ENCODE data around the gene NRGN.
A peak's percentile ranks its signal among the peaks of the same experiment; 100 is the strongest.

The NRGN gene

GRCh38 chr11:124739479-124740276 lies at the start of gene NRGN:
Gene NRGN, plus strand, starts transcription at chr11:124739942. Its CDS starts 143 bp downstream, at chr11:124740085.
- DNase-seq (ENCODE audit: low read depth in 2 of 2), result peak; percentile 57 to 75

DNA sequence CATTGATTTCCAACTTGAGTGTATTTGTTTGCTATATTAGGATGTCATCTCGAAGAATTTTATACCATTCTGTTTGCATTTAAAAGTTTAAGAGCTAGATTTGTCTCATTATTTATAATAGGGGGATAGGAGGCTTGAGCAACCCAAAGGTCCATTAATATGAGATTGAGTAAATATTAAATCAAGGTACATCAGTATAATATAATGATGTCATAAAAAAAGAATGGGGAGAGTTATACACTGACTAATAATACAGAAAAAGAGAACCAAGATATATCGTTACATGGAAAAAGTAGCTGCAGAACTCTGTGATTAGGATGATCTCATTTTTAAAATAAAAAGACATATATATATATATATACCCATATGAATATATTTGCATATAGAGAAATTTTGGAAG lies 46.6 kb upstream of the NRGN start:
- DNase-seq (ENCODE audit: low read depth in 2 of 2), result no peak

DNA sequence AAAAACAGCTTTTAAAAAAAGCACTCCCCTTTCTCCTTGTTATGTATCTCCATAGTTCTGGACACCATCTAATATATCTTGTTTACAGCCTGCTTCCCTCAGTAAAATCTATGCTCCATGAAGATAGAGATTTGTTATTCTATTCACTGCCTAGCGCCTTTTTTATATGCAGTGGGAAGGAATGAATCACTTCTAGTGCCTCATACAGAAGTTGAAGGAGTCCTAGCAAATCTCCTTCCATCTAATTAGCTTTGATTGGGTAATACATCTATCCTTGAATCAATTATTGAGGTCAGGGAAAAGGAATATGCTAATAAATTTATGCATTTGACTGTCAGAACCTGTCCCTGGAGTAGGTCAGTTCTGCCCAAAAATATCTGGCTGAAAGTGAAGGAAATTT lies 40.2 kb upstream of the NRGN start:
- no peak for DNase-seq (ENCODE audit: low read depth in 2 of 2)

- no peak for DNase-seq (ENCODE audit: low read depth in 2 of 2)
These were observed 39.7 kb upstream of the NRGN start for GRCh38 chr11:124700028-124700427.

- DNase-seq (ENCODE audit: low read depth in 2 of 2), result no peak
These were observed 31.9 kb upstream of the NRGN start for GRCh38 chr11:124707829-124708228.

DNA sequence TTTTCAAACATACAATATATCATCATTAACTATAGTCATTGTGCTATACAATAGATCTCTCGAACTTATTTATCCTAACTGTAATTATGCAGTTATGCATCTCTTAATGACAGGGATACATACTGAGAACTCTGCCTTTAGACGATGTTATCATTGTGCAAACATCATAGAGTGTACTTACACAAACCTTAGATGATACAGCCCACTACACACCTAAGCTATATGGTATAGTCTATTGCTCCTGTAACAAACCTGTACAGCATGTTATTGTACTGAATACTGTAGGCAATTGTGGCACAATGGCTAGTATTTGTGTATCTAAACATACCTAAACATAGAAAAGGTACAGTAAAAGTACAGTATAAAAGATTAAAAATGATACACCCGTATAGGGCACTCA lies 27.4 kb upstream of the NRGN start:
- no peak for DNase-seq (ENCODE audit: low read depth in 2 of 2)

- no peak for DNase-seq (ENCODE audit: low read depth in 2 of 2)
These were observed 23.2 kb upstream of the NRGN start for GRCh38 chr11:124716591-124716990.

GRCh38 chr11:124717421-124717785 lies 22.3 kb upstream of the NRGN start:
- no peak for DNase-seq (ENCODE audit: low read depth in 2 of 2)

- no peak for DNase-seq (ENCODE audit: low read depth in 2 of 2)
These were observed 21.7 kb upstream of the NRGN start for GRCh38 chr11:124717786-124718651.

- no peak for DNase-seq (ENCODE audit: low read depth in 2 of 2)
These were observed 20.9 kb upstream of the NRGN start for GRCh38 chr11:124718801-124719200.

GRCh38 chr11:124719534-124719933 lies 20.2 kb upstream of the NRGN start:
- DNase-seq (ENCODE audit: low read depth in 2 of 2), result no peak

GRCh38 chr11:124722176-124722575 lies 17.6 kb upstream of the NRGN start:
- no peak for DNase-seq (ENCODE audit: low read depth in 2 of 2)

DNA sequence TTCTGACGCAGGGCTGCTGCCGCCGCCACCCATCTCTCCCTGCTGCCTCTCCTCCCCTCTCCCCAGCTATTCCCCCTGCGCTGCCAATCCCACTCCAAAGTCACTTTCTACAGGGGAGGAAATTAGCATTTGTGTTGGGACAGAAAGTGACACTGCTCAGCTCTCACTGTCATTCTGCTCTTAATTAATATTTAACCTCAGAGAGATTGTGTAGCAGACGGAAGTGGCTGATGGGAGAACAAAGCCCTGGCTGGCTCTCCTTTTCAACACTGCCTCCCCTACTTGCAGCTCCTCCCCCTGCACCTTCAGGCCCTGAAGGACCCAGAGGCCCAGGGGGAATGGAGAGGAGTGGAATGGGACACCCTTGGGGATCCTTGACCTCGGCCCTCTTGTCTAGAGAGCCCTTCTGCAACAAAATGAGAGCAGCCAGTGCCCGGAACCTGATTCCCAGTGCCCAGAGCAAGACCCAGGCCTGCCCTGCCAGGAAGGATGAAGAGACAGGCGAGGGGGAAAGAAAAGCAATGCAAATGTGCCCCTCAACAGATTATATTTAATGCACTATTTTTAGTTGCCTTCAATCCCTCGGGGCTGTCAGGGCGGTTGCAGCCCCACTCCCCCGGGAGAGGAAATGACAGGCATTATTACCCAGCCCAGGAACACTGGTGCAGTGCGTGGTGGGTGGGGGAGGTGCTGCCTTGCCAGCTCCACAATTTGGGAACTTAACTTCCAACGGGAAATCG lies 14.6 kb upstream of the NRGN start:
- no peak for DNase-seq (ENCODE audit: low read depth in 2 of 2)

DNA sequence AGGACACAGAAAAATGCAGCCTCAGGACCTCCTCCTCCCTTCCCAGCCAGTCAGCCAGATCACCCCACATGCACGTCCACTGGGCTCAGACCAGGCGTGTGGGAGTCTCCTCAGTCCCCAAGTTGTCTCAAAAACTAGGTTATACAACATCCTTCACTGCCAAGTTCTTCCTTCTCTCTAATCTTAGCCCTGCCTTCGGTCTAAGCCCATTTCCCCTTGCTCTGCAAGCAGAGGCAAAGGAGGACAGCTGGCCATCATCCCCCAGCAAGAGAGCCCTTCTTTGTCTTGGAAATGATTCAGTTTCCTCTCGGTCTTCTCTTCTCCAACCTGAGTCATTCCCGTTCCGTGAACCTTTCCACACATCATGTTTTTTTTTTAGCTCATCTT lies 14.0 kb upstream of the NRGN start:
- no peak for DNase-seq (ENCODE audit: low read depth in 2 of 2)

DNA sequence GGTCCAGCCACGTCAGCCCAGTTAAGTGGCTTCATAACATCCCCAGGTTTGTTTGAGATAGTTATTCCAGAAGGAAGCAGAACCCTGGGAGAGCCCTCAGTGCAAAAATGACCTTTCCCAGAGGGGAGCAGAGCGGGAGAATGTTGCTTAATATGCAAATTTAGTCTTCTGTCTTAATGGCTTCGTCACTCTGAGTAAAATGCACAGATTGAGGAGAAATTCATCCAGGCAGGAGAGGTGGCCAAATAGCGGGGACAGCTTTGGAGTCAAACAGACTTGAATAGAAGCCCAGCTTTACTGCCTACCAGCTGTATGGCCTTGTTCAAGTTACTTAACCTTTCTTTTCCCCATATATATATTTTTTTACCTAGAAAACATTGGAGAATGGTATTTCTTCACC lies 12.3 kb upstream of the NRGN start:
- DNase-seq (ENCODE audit: low read depth in 2 of 2), result no peak

DNA sequence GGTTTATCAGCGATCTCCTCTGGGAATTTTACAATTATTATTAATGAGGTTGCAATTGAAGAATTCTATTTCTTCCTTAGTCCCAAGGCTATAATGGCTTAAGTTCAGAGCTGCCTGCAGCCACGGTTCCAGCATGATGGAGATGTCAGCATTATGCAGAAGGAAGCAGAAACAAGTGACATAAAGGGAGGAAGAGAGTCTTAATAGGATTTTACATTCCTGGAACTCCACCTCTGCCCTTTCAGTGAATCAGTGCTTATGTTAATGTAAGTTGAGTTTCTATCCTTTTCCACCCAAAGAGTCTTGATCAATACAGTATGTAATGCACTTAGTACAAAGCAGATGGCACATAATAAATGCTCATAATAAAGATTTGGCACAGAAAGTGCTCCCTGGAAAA lies 11.6 kb upstream of the NRGN start:
- no peak for DNase-seq (ENCODE audit: low read depth in 2 of 2)

DNA sequence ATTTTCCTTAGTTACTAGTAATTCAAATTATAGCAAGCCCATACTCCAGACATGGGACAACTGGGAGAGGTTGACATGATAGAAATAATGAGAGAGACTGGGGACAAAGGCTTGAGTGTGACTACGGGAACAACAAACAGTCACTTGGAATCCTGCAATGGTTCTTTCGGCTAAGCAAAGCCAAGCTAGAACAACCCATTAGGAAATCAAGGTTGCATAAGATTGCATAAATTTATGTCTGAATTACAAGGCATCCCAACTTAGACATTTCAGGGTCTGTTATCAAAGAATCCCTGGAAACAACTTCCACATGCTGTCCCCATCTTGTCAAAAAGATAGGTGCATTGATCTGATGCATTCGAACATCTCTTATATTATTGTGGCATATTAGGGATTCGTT lies 10.2 kb upstream of the NRGN start:
- DNase-seq (ENCODE audit: low read depth in 2 of 2), result no peak

DNA sequence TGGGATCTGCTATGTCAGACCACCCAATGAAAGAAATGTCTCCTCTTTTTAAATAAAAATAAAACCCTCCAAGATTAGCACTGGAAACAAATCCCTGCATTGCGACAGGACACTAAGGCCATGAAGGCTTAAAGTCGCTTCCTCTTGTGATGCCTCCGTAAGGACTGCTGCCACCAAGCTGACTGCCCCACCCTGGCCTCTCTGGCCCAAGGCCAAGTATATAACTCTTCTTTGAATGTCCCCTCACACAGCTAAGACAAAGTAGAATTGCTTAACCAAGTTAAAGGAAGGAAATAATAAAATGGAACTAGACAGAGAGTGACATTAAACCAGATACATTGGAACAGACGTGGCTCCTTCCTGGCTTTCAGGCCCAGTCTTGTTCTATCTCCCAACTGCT lies 7.5 kb upstream of the NRGN start:
- no peak for DNase-seq (ENCODE audit: low read depth in 2 of 2)

- no peak for DNase-seq (ENCODE audit: low read depth in 2 of 2)
These were observed 3.0 kb upstream of the NRGN start for GRCh38 chr11:124736736-124737135.

GRCh38 chr11:124737638-124738305 lies 2.0 kb upstream of the NRGN start:
- DNase-seq (ENCODE audit: low read depth in 2 of 2), result no peak

DNA sequence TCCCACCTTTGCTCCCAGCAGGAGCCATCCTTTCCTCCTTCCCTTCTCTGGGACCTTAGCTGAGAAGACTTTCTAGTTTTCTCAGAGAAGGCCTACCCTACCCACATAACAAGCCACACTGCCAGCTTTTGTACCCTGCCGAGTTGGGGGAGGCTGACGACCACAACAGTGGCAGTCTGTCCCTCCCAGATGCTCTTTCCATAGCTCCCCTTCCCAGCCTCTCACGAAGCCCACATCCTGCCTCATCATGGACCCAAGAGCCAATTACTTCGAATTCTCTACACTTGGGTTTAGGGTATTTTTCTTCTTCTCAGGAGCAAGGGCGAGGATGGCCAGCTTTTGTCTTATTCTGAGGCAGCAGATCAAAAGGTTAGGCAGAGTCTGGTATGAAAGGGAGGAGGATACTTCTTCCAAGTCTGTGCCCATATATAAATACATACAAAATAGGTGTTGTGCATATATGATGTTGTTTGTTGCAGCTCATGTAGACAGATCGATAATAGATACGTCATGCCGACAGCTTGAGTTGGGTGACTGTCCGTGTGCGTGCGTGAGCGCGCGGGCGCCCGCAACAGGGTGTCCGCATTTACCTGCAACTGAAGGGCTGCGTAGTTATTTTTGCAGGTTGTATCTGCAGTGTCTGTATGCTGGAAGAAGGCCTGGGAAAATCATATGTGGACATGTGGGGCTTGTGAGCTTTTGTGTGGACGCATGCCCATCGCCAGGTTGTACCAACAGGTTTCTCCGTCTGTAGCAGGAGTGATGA lies 846 bp upstream of the NRGN start:
- no peak for DNase-seq (ENCODE audit: low read depth in 2 of 2)
